GM12874 (cell line): ENCODE measurements around the gene KAT6B.

ENCODE experiments used
- CTCF ChIP-seq: IDR thresholded peaks from 2 replicates; pipeline ENCODE4 v1.5.1; 2011; ENCODE audit warnings: low read depth, mild to moderate bottlenecking, control low read depth, low read length, moderate library complexity; ENCODE audit not compliant: insufficient read depth

Gene KAT6B

GRCh38 chr10:75014516-75015230, 188.3 kb downstream of the KAT6B start:
- no peak for TF ChIP-seq CTCF

- TF ChIP-seq CTCF: no peak
Measured at GRCh38 chr10:75015442-75015841, 189.0 kb downstream of the KAT6B start.

GRCh38 chr10:75016325-75016724, 189.9 kb downstream of the KAT6B start:
- TF ChIP-seq CTCF: no peak

- no peak for TF ChIP-seq CTCF
Measured at GRCh38 chr10:75018251-75018650, 191.9 kb downstream of the KAT6B start.

- no peak for TF ChIP-seq CTCF
Measured at GRCh38 chr10:75018686-75019307, 192.4 kb downstream of the KAT6B start.

- peak; percentile 24; the same call in 1 of the 2 replicates for TF ChIP-seq CTCF
Measured at GRCh38 chr10:75019370-75019769, 193.0 kb downstream of the KAT6B start.

- no peak for TF ChIP-seq CTCF
Measured at GRCh38 chr10:75020168-75020567, 193.8 kb downstream of the KAT6B start.
